PC-3 (cell line): ENCODE measurements around the gene SLC25A11. TPM values are rescaled to one million over a fixed set of nuclear protein-coding genes. Genes with fewer than 3 reads are reported as not detected.

Source experiments
- ATAC-seq: fragments of 200-7000 bp; cut with Tn5 transposase; 2 replicates; pipeline ENCODE4 v1.9.1; 2020; ENCODE audit warnings: mild to moderate bottlenecking, moderate library complexity
- BruUV-seq: library from RNA; stranded (reverse); fragments of 400-500 nt; replicated peaks from 2 replicates; lab custom pipeline; 2021; lab: Mats Ljungman, UMichigan
- CTCF ChIA-PET: fragments of 300-600 bp; sonication (Branson Sonifier 250); formaldehyde crosslinking; loops from one replicate; lab custom pipeline; 2022; ENCODE audit warnings: antibody characterized with exemption; lab: Charles Lee
- POLR2A ChIA-PET: fragments of 300-600 bp; sonication (Branson Sonifier 250); formaldehyde crosslinking; loops from one replicate; lab custom pipeline; 2022; ENCODE audit warnings: antibody characterized with exemption; ENCODE audit not compliant: unreplicated experiment; lab: Charles Lee
- DNase-seq: peaks from one replicate; pipeline ENCODE4 v3.0.0-alpha.2; 2015
- H2AFZ ChIP-seq: fragments of 300-600 bp; sonication (generic); 2 replicates; pipeline ENCODE4 v1.6.0; 2016; ENCODE audit warnings: antibody characterized with exemption, low read length
- H3F3A ChIP-seq: fragments of 300-600 bp; sonication (generic); one replicate; pipeline ENCODE4 v1.6.0; 2017; ENCODE audit warnings: antibody characterized with exemption, low read length, control low read depth, mild to moderate bottlenecking; ENCODE audit not compliant: unreplicated experiment
- H3K27ac ChIP-seq: fragments of 300-600 bp; sonication (generic); 2 replicates; pipeline ENCODE4 v1.5.1; 2016; ENCODE audit warnings: mild to moderate bottlenecking, low read length
- H3K27me3 ChIP-seq: fragments of 300-600 bp; sonication (generic); 2 replicates; pipeline ENCODE4 v1.6.1; 2016; ENCODE audit warnings: low read length, mixed read lengths
- H3K36me3 ChIP-seq: fragments of 300-600 bp; sonication (generic); 2 replicates; pipeline ENCODE4 v1.6.1; 2016; ENCODE audit warnings: low read depth, mixed run types, low read length, mixed read lengths
- H3K4me1 ChIP-seq: fragments of 300-600 bp; sonication (generic); 2 replicates; pipeline ENCODE4 v1.5.1; 2016; ENCODE audit warnings: low read length; ENCODE audit not compliant: insufficient read depth
- H3K4me2 ChIP-seq: fragments of 300-600 bp; sonication (generic); 2 replicates; pipeline ENCODE4 v1.6.0; 2016; ENCODE audit warnings: low read length
- H3K4me3 ChIP-seq: fragments of 300-600 bp; sonication (generic); 2 replicates; pipeline ENCODE4 v1.5.1; 2016; ENCODE audit warnings: mild to moderate bottlenecking, low read length, mixed read lengths
- H3K79me2 ChIP-seq: fragments of 300-600 bp; sonication (generic); 2 replicates; pipeline ENCODE4 v1.6.1; 2017; ENCODE audit warnings: low read length, mixed read lengths
- H3K9ac ChIP-seq: fragments of 300-600 bp; sonication (generic); 2 replicates; pipeline ENCODE4 v1.6.0; 2016; ENCODE audit warnings: mild to moderate bottlenecking, low read length
- H3K9me2 ChIP-seq: fragments of 300-600 bp; sonication (generic); replicated peaks from 2 replicates; pipeline ENCODE4 v1.6.1; 2016; ENCODE audit warnings: mixed run types, low read length, mixed read lengths
- H3K9me3 ChIP-seq: fragments of 300-600 bp; sonication (generic); 2 replicates; pipeline ENCODE4 v1.6.1; 2016; ENCODE audit warnings: low read length, mixed read lengths
- H4K20me1 ChIP-seq: fragments of 300-600 bp; sonication (generic); 2 replicates; pipeline ENCODE4 v1.6.1; 2016; ENCODE audit warnings: low read length, mixed read lengths
- EZH2 ChIP-seq: fragments of 300-600 bp; sonication (generic); IDR thresholded peaks from one replicate; pipeline ENCODE4 v1.6.1; 2017; ENCODE audit warnings: antibody characterized with exemption, mild to moderate bottlenecking, low read length; ENCODE audit not compliant: unreplicated experiment
- EZH2phosphoT487 ChIP-seq: fragments of 300-600 bp; sonication (generic); IDR thresholded peaks from 2 replicates; pipeline ENCODE4 v1.6.1; 2018; ENCODE audit warnings: mild to moderate bottlenecking, antibody characterized with exemption, low read length, borderline replicate concordance
- intact Hi-C: fragments of 100-400 bp; cut with micrococcal nuclease; formaldehyde crosslinking; loops from 2 replicates; pipeline ENCODE4 v1.9.0; 2023
- total RNA-seq: library from RNA; depleted of rRNA; stranded (reverse); fragments of >200 nt; gene quantifications from 2 replicates; pipeline ENCODE4 v1.2.3, GENCODE V29; 2014
- TF ChIP-seq, protein P1 (sequence below): fragments of 300-600 bp; sonication (generic); conservative IDR thresholded peaks from 2 replicates; pipeline ENCODE4 v1.5.1; 2017; ENCODE audit warnings: antibody characterized with exemption, low read depth, mild to moderate bottlenecking, low read length

The SLC25A11 gene
- total RNA-seq, 1 experiment from 2014 or later, result 72.1 TPM

DNA sequence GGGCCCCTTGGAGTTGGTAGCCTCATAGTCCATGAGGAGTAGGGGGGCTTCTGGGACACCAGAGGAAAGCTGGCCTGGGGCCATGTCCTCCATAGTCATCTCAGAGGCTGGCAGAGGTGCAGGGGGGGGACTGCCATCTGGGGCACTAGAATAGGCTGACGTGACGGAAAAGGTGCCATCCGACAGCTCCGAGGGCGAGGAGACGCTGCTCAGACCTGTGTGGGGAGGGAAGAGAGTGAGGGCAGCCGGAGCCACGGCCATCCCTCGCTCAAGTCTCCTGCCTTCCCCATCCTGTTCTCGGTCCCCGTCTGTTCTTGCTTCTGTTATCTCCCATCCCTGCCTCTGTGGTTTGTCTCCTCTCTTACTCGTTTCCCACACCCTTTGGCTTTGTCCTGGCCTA, 32.5 kb upstream of the SLC25A11 start:
- DNase-seq (no peak), ATAC-seq (no peak)
- Histone ChIP-seq H3K79me2 (peaks cover 8% of the 10 kb centered on the region; the same call in 1 of the 2 replicates), H3K9ac (no peak overlapping the region), H3K27me3 (no peaks in the 10 kb centered on the region), H4K20me1 (no peaks in the 10 kb centered on the region), H3K4me2 (no peak overlapping the region), H3F3A (no peaks in the 10 kb centered on the region), H3K4me3 (no peak overlapping the region), H3K4me1 (peaks cover 13% of the 10 kb centered on the region), H3K27ac (no peak overlapping the region), H3K36me3 (no peaks in the 10 kb centered on the region; the same call in 1 of the 2 replicates), H3K9me3 (no peaks in the 10 kb centered on the region), H2AFZ (no peak overlapping the region), H3K9me2 (no peaks in the 10 kb centered on the region)
- TF ChIP-seq, protein P1, sequence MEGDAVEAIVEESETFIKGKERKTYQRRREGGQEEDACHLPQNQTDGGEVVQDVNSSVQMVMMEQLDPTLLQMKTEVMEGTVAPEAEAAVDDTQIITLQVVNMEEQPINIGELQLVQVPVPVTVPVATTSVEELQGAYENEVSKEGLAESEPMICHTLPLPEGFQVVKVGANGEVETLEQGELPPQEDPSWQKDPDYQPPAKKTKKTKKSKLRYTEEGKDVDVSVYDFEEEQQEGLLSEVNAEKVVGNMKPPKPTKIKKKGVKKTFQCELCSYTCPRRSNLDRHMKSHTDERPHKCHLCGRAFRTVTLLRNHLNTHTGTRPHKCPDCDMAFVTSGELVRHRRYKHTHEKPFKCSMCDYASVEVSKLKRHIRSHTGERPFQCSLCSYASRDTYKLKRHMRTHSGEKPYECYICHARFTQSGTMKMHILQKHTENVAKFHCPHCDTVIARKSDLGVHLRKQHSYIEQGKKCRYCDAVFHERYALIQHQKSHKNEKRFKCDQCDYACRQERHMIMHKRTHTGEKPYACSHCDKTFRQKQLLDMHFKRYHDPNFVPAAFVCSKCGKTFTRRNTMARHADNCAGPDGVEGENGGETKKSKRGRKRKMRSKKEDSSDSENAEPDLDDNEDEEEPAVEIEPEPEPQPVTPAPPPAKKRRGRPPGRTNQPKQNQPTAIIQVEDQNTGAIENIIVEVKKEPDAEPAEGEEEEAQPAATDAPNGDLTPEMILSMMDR, result no peak
- TF ChIP-seq EZH2 (no peak), EZH2phosphoT487 (no peak)
- POLR2A ChIA-PET, result no interaction called here
- intact Hi-C loops, result no loop called here
- BruUV-seq, result no TSS peak
- CTCF ChIA-PET, result no interaction called here

DNA sequence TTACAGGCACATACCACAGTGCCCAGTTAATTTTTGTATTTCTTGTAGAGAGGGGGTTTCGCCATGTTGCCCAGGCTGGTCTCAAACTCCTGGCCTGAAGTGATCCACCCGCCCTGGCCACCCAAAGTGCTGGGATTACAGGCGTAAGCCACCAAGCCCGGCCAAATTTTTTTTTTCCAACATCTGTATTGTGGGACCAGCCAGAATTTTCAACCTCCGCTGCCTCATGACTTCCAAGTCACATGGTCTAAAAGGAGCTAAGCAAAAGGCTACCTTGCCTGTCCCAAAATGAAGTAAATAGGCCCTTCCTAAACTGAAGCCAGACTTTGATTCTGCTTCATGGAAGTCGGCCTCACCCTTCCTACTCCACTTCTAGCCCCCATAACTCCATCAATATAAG, 32.0 kb upstream of the SLC25A11 start:
- H3K79me2 ChIP-seq, result peaks cover 8% of the 10 kb centered on the region; the same call in 1 of the 2 replicates
- DNase-seq (no peak), ATAC-seq (no peak)
- no peaks in the 10 kb centered on the region for H3K9me2 ChIP-seq
- H3K4me1 ChIP-seq, result peaks cover 14% of the 10 kb centered on the region
- ChIA-PET CTCF (no interaction called here), POLR2A (no interaction called here)
- no peak overlapping the region for H3K27ac ChIP-seq
- TF ChIP-seq, protein P1, result no peak
- TF ChIP-seq EZH2, result no peak
- no peak for TF ChIP-seq EZH2phosphoT487
- no peak overlapping the region for H3K9ac ChIP-seq
- no peaks in the 10 kb centered on the region; the same call in 1 of the 2 replicates for H3K36me3 ChIP-seq
- H2AFZ ChIP-seq, result no peak overlapping the region
- no peak overlapping the region for H3K4me2 ChIP-seq
- H3K4me3 ChIP-seq, result no peak overlapping the region
- BruUV-seq, result no TSS peak
- H3K9me3 ChIP-seq, result no peaks in the 10 kb centered on the region
- no peaks in the 10 kb centered on the region for H4K20me1 ChIP-seq
- intact Hi-C loops, result no loop called here
- no peaks in the 10 kb centered on the region for H3F3A ChIP-seq
- H3K27me3 ChIP-seq, result no peaks in the 10 kb centered on the region

DNA sequence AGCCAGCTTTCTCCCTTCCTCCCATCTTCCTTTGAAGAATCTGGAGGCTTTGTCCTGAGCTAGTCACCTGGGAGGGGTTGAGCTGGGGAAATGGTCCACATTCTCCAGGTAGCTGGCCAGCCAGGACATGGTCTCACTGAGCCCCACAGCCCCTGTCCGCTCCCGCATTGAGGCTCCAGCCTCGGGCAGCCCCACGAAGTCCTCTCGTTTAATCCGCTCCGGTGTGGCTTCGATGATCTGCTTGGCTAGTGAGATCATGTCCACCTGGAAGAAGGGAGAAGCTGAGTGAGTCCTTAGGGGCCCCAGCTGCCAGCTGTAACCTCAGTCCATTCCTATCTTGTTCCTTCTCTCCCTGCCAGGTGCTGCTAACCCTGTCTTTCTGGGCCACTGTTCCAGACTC, 30.4 kb upstream of the SLC25A11 start:
- no peaks in the 10 kb centered on the region for H3K27me3 ChIP-seq
- intact Hi-C loops, result no loop called here
- H3K4me2 ChIP-seq, result no peak overlapping the region
- no peaks in the 10 kb centered on the region for H4K20me1 ChIP-seq
- DNase-seq (no peak), ATAC-seq (no peak)
- peaks cover 12% of the 10 kb centered on the region; the same call in 1 of the 2 replicates for H3K79me2 ChIP-seq
- CTCF ChIA-PET, result no interaction called here
- no peak overlapping the region for H3K9ac ChIP-seq
- no peaks in the 10 kb centered on the region for H3F3A ChIP-seq
- H3K4me1 ChIP-seq, result peaks cover 23% of the 10 kb centered on the region
- no peaks in the 10 kb centered on the region for H3K9me3 ChIP-seq
- no peak overlapping the region for H2AFZ ChIP-seq
- H3K9me2 ChIP-seq, result no peaks in the 10 kb centered on the region
- no peak overlapping the region for H3K27ac ChIP-seq
- no peak overlapping the region for H3K4me3 ChIP-seq
- TF ChIP-seq, protein P1, result no peak
- TF ChIP-seq EZH2 (no peak), EZH2phosphoT487 (no peak)
- POLR2A ChIA-PET, result no interaction called here
- no TSS peak for BruUV-seq
- H3K36me3 ChIP-seq, result no peaks in the 10 kb centered on the region; the same call in 1 of the 2 replicates
